Measurements from ENCODE around the gene ATXN7L1. TPM values are rescaled to one million over a fixed set of nuclear protein-coding genes. Genes with fewer than 3 reads are reported as not detected.

Gene ATXN7L1
- total and polyA plus RNA-seq, 8 donors, result 13.0 to 15.5 (median 13.8) TPM

GRCh38 chr7:105638902-105639495 is 237.4 kb downstream of the ATXN7L1 start:
- H3K36me3 ChIP-seq, result peaks cover 0 to 95% of the 10 kb centered on the region in 2 donors
- peak in 1 of 4 donors; percentile 62 for DNase-seq

GRCh38 chr7:105638334-105638733 is 238.1 kb downstream of the ATXN7L1 start:
- TF ChIP-seq CTCF (IDR thresholded peaks at IDR 0.05), result no peak
- Histone ChIP-seq H3K4me1 (no peaks in the 10 kb centered on the region), H3K36me3 (peaks cover 0 to 97% of the 10 kb centered on the region in 2 donors), H3K4me3 (no peak overlapping the region), H3K27me3 (no peaks in the 10 kb centered on the region), H3K9me3 (no peaks in the 10 kb centered on the region), H3K27ac (no peak overlapping the region)
- intact Hi-C loops (cut with DNase I), result no loop called here
- ATAC-seq, result no peak
- DNase-seq, result no peak

More at GRCh38 chr7:105638902-105639495, 237.4 kb downstream of the ATXN7L1 start:
- TF ChIP-seq CTCF (IDR thresholded peaks at IDR 0.05), result no peak
- Histone ChIP-seq H3K27me3 (no peaks in the 10 kb centered on the region), H3K27ac (no peak overlapping the region), H3K4me1 (no peaks in the 10 kb centered on the region), H3K9me3 (no peaks in the 10 kb centered on the region), H3K4me3 (no peak overlapping the region)
- intact Hi-C loops (cut with DNase I), result no loop called here
- ATAC-seq, result peak; percentile 82

GRCh38 chr7:105637755-105638154 is 238.6 kb downstream of the ATXN7L1 start:
- DNase-seq, result no peak
- no peak overlapping the region for H3K4me3 ChIP-seq
- no peaks in the 10 kb centered on the region for H3K4me1 ChIP-seq
- H3K27ac ChIP-seq, result no peak overlapping the region
- H3K27me3 ChIP-seq, result no peaks in the 10 kb centered on the region
- peaks cover 0 to 96% of the 10 kb centered on the region in 2 donors for H3K36me3 ChIP-seq
- no peak for ATAC-seq
- intact Hi-C loops (cut with DNase I), result no loop called here
- no peaks in the 10 kb centered on the region for H3K9me3 ChIP-seq
- TF ChIP-seq CTCF (IDR thresholded peaks at IDR 0.05), result no peak

GRCh38 chr7:105636982-105637381 is 239.4 kb downstream of the ATXN7L1 start:
- Histone ChIP-seq H3K36me3 (peaks cover 0 to 89% of the 10 kb centered on the region in 2 donors), H3K4me3 (no peak overlapping the region), H3K27me3 (no peaks in the 10 kb centered on the region), H3K4me1 (no peaks in the 10 kb centered on the region), H3K9me3 (no peaks in the 10 kb centered on the region), H3K27ac (no peak overlapping the region)
- intact Hi-C loops (cut with DNase I), result no loop called here
- no peak for DNase-seq
- TF ChIP-seq CTCF (IDR thresholded peaks at IDR 0.05), result no peak
- no peak for ATAC-seq

GRCh38 chr7:105635197-105635596 is 241.2 kb downstream of the ATXN7L1 start:
- Histone ChIP-seq H3K36me3 (peaks cover 0 to 90% of the 10 kb centered on the region in 2 donors), H3K27me3 (no peaks in the 10 kb centered on the region), H3K27ac (no peak overlapping the region), H3K4me3 (no peak overlapping the region), H3K9me3 (no peaks in the 10 kb centered on the region), H3K4me1 (no peaks in the 10 kb centered on the region)
- DNase-seq, result no peak
- TF ChIP-seq CTCF (IDR thresholded peaks at IDR 0.05), result no peak
- intact Hi-C loops (cut with DNase I), result no loop called here
- no peak for ATAC-seq

Measured in left lung (tissue), 10 donors.